Activated CD8-positive, alpha-beta T cell treated with anti-CD3 and anti-CD28 coated beads for 36 hours (primary cell): Measurements from ENCODE around the gene ORM2. TPM values are rescaled to one million over a fixed set of nuclear protein-coding genes. Genes with fewer than 3 reads are reported as not detected.

Experiments used
- ATAC-seq: fragments of 200-7000 bp; cut with Tn5 transposase; one replicate; pipeline ENCODE4 v1.10.0; 2021; ENCODE audit warnings: mild to moderate bottlenecking, moderate library complexity
- CTCF ChIA-PET: fragments of 350-600 bp; sonication (Branson Sonifier 250); formaldehyde crosslinking; loops from one replicate; lab custom pipeline; 2021; ENCODE audit warnings: antibody characterized with exemption; lab: Charles Lee
- POLR2A ChIA-PET: fragments of 350-600 bp; sonication (Branson Sonifier 250); formaldehyde crosslinking; loops from one replicate; lab custom pipeline; 2021; ENCODE audit warnings: antibody characterized with exemption; lab: Charles Lee
- DNase-seq: peaks from one replicate; pipeline ENCODE4 v3.0.0-alpha.2; 2020
- H3K27ac Mint-ChIP-seq: one replicate; pipeline ENCODE4 v1.8.0; 2021; ENCODE audit warnings: mild to moderate bottlenecking, mixed read lengths
- H3K27me3 Mint-ChIP-seq: one replicate; pipeline ENCODE4 v1.8.0; 2021; ENCODE audit warnings: mixed read lengths
- H3K36me3 Mint-ChIP-seq: one replicate; pipeline ENCODE4 v1.8.0; 2021; ENCODE audit warnings: low read depth, mixed read lengths
- H3K4me1 Mint-ChIP-seq: one replicate; pipeline ENCODE4 v1.8.0; 2021; ENCODE audit warnings: low read depth, mixed read lengths
- H3K4me3 Mint-ChIP-seq: one replicate; pipeline ENCODE4 v1.8.0; 2021; ENCODE audit warnings: mild to moderate bottlenecking, moderate library complexity, mixed read lengths
- H3K9me3 Mint-ChIP-seq: one replicate; pipeline ENCODE4 v1.8.0; 2021; ENCODE audit warnings: mixed read lengths
- CTCF ChIP-seq: fragments of 200-600 bp; IDR thresholded peaks from one replicate; pipeline ENCODE4 v1.8.0; 2022; ENCODE audit warnings: antibody characterized with exemption, mild to moderate bottlenecking
- intact Hi-C: fragments of 100-400 bp; cut with micrococcal nuclease; formaldehyde crosslinking; loops from one replicate; pipeline ENCODE4 v1.10.0; 2022
- total RNA-seq, 2 experiments: library from RNA; stranded (reverse); gene quantifications; one replicate each; pipeline ENCODE4 v1.2.3, GENCODE V29; 2021

ORM2 gene
- total RNA-seq, 2 experiments from 2014 or later = not detected

- ChIA-PET CTCF (no interaction called here), POLR2A (no interaction called here)
- Mint-ChIP-seq H3K36me3 (no peaks in the 10 kb centered on the region), H3K9me3 (no peaks in the 10 kb centered on the region), H3K27me3 (no peaks in the 10 kb centered on the region), H3K4me3 (no peak overlapping the region), H3K27ac (no peak overlapping the region), H3K4me1 (no peaks in the 10 kb centered on the region)
- intact Hi-C loops = no loop called here
- no peak for TF ChIP-seq CTCF
- DNase-seq (no peak), ATAC-seq (no peak)
Measured at GRCh38 chr9:114303571-114303970, 26.1 kb upstream of the ORM2 start.

- Mint-ChIP-seq H3K9me3 (no peaks in the 10 kb centered on the region), H3K4me3 (no peak overlapping the region), H3K36me3 (no peaks in the 10 kb centered on the region), H3K27me3 (no peaks in the 10 kb centered on the region), H3K27ac (no peak overlapping the region), H3K4me1 (no peaks in the 10 kb centered on the region)
- ATAC-seq (no peak), DNase-seq (no peak)
- intact Hi-C loops = no loop called here
- POLR2A ChIA-PET = no interaction called here
- no peak for TF ChIP-seq CTCF
- CTCF ChIA-PET = no interaction called here
Measured at GRCh38 chr9:114303977-114304376, 25.7 kb upstream of the ORM2 start.

GRCh38 chr9:114304416-114305188 is 25.1 kb upstream of the ORM2 start:
- DNase-seq (no peak), ATAC-seq (no peak)
- no peaks in the 10 kb centered on the region for H3K9me3 Mint-ChIP-seq
- ChIA-PET CTCF (no interaction called here), POLR2A (no interaction called here)
- intact Hi-C loops = no loop called here
- TF ChIP-seq CTCF = no peak
- H3K4me3 Mint-ChIP-seq = no peak overlapping the region
- no peaks in the 10 kb centered on the region for H3K4me1 Mint-ChIP-seq
- H3K36me3 Mint-ChIP-seq = no peaks in the 10 kb centered on the region
- no peak overlapping the region for H3K27ac Mint-ChIP-seq
- no peaks in the 10 kb centered on the region for H3K27me3 Mint-ChIP-seq

- POLR2A ChIA-PET = no interaction called here
- Mint-ChIP-seq H3K9me3 (no peaks in the 10 kb centered on the region), H3K4me1 (no peaks in the 10 kb centered on the region), H3K4me3 (no peak overlapping the region), H3K36me3 (no peaks in the 10 kb centered on the region), H3K27me3 (no peaks in the 10 kb centered on the region), H3K27ac (no peak overlapping the region)
- ATAC-seq = no peak
- intact Hi-C loops = no loop called here
- no peak for TF ChIP-seq CTCF
- DNase-seq = no peak
- CTCF ChIA-PET = interaction anchor here (0.8 kb wide), 1 partner anchor 223 kb away, joined by 3 read pairs; no protein-coding TSS in a partner anchor
Measured at GRCh38 chr9:114307899-114308267, 21.8 kb upstream of the ORM2 start.

GRCh38 chr9:114308361-114308950 is 21.2 kb upstream of the ORM2 start:
- Mint-ChIP-seq H3K9me3 (no peaks in the 10 kb centered on the region), H3K27me3 (no peaks in the 10 kb centered on the region), H3K36me3 (no peaks in the 10 kb centered on the region), H3K27ac (no peak overlapping the region), H3K4me3 (no peak overlapping the region), H3K4me1 (no peaks in the 10 kb centered on the region)
- DNase-seq (no peak), ATAC-seq (no peak)
- ChIA-PET POLR2A (no interaction called here), CTCF (interaction anchor here (0.8 kb wide), 1 partner anchor 224 kb away, joined by 3 read pairs; no protein-coding TSS in a partner anchor)
- no peak for TF ChIP-seq CTCF
- intact Hi-C loops = no loop called here
